H9 (cell line): Measurements from ENCODE around the gene CYLC1. TPM values are rescaled to one million over a fixed set of nuclear protein-coding genes. Genes with fewer than 3 reads are reported as not detected.

Source experiments
- DNase-seq: peaks from one replicate; pipeline ENCODE4 v3.0.0-alpha.2; 2017
- H2AFZ ChIP-seq: one replicate; pipeline ENCODE4 v1.6.1; 2013; ENCODE audit warnings: mild to moderate bottlenecking, low read length, control low read depth, moderate library complexity
- H2AK5ac ChIP-seq: 2 replicates; pipeline ENCODE4 v1.6.1; 2013; ENCODE audit warnings: low read length, control low read depth, mixed read lengths; ENCODE audit not compliant: insufficient read length
- H2BK120ac ChIP-seq: one replicate; pipeline ENCODE4 v1.6.1; 2013; ENCODE audit warnings: low read depth, mild to moderate bottlenecking, low read length, control low read depth, inconsistent platforms; ENCODE audit not compliant: poor library complexity, severe bottlenecking
- H2BK12ac ChIP-seq: 2 replicates; pipeline ENCODE4 v1.6.1; 2013; ENCODE audit warnings: low read length, control low read depth, mixed read lengths, low read depth; ENCODE audit not compliant: insufficient read length
- H2BK15ac ChIP-seq: 2 replicates; pipeline ENCODE4 v1.6.1; 2013; ENCODE audit warnings: low read depth, low read length, control low read depth
- H2BK20ac ChIP-seq: one replicate; pipeline ENCODE4 v1.6.1; 2013; ENCODE audit warnings: low read depth, mild to moderate bottlenecking, low read length, control low read depth, inconsistent platforms; ENCODE audit not compliant: poor library complexity, severe bottlenecking
- H2BK5ac ChIP-seq: 2 replicates; pipeline ENCODE4 v1.6.1; 2013; ENCODE audit warnings: low read length, control low read depth, mixed read lengths; ENCODE audit not compliant: insufficient read length
- H3K14ac ChIP-seq: 2 replicates; pipeline ENCODE4 v1.6.1; 2013; ENCODE audit warnings: low read length, control low read depth; ENCODE audit not compliant: insufficient read depth
- H3K18ac ChIP-seq: 2 replicates; pipeline ENCODE4 v1.6.1; 2013; ENCODE audit warnings: low read depth, mild to moderate bottlenecking, mixed read lengths, low read length, control low read depth; ENCODE audit not compliant: insufficient read length
- H3K23ac ChIP-seq: 2 replicates; pipeline ENCODE4 v1.6.1; 2013; ENCODE audit warnings: low read length, control low read depth, mixed read lengths, low read depth; ENCODE audit not compliant: insufficient read length
- H3K23me2 ChIP-seq: 2 replicates; pipeline ENCODE4 v1.6.1; 2013; ENCODE audit warnings: low read depth, mild to moderate bottlenecking, mixed read lengths, low read length, control low read depth; ENCODE audit not compliant: insufficient read length, poor library complexity, severe bottlenecking
- H3K27ac ChIP-seq: 2 replicates; pipeline ENCODE4 v1.5.1; 2013; ENCODE audit warnings: low read length, control low read depth, mixed read lengths, low read depth; ENCODE audit not compliant: insufficient read length
- H3K27me3 ChIP-seq: 2 replicates; pipeline ENCODE4 v1.6.1; 2013; ENCODE audit warnings: low read length, control low read depth, inconsistent platforms; ENCODE audit not compliant: insufficient read depth
- H3K4ac ChIP-seq: 2 replicates; pipeline ENCODE4 v1.6.1; 2013; ENCODE audit warnings: low read depth, mild to moderate bottlenecking, control low read depth, inconsistent platforms, low read length, moderate library complexity
- H3K4me1 ChIP-seq: 2 replicates; pipeline ENCODE4 v1.6.1; 2013; ENCODE audit warnings: low read length, control low read depth, inconsistent platforms; ENCODE audit not compliant: insufficient read depth
- H3K4me2 ChIP-seq: 2 replicates; pipeline ENCODE4 v1.6.1; 2013; ENCODE audit warnings: low read length, control low read depth, mixed read lengths; ENCODE audit not compliant: insufficient read length, insufficient read depth
- H3K56ac ChIP-seq: 2 replicates; pipeline ENCODE4 v1.6.1; 2013; ENCODE audit warnings: low read depth, mild to moderate bottlenecking, mixed read lengths, low read length, control low read depth; ENCODE audit not compliant: insufficient read length
- H3K79me1 ChIP-seq: 2 replicates; pipeline ENCODE4 v1.6.1; 2013; ENCODE audit warnings: low read depth, mild to moderate bottlenecking, moderate library complexity, low read length, control low read depth, inconsistent platforms; ENCODE audit not compliant: insufficient read depth, poor library complexity, severe bottlenecking
- H3K79me2 ChIP-seq: 2 replicates; pipeline ENCODE4 v1.6.1; 2013; ENCODE audit warnings: low read length, control low read depth, inconsistent platforms; ENCODE audit not compliant: insufficient read depth
- H3K9ac ChIP-seq: 2 replicates; pipeline ENCODE4 v1.6.1; 2013; ENCODE audit warnings: low read length, control low read depth, mixed read lengths; ENCODE audit not compliant: insufficient read length; ENCODE audit errors: extremely low read depth
- H3K9me3 ChIP-seq: one replicate; pipeline ENCODE4 v1.6.1; 2013; ENCODE audit warnings: low read depth, low read length, inconsistent platforms; ENCODE audit not compliant: control insufficient read depth
- H3T11ph ChIP-seq: one replicate; pipeline ENCODE4 v1.6.1; 2013; ENCODE audit warnings: mild to moderate bottlenecking, low read length, control low read depth, inconsistent platforms
- H4K20me1 ChIP-seq: one replicate; pipeline ENCODE4 v1.6.1; 2013; ENCODE audit not compliant: control insufficient read depth, insufficient read length, insufficient read depth
- H4K5ac ChIP-seq: 2 replicates; pipeline ENCODE4 v1.6.1; 2013; ENCODE audit warnings: low read depth, mild to moderate bottlenecking, mixed read lengths, low read length, control low read depth; ENCODE audit not compliant: insufficient read length
- H4K8ac ChIP-seq: replicated peaks from 2 replicates; pipeline ENCODE4 v1.6.1; 2013; ENCODE audit warnings: low read length, control low read depth, mixed read lengths, low read depth; ENCODE audit not compliant: insufficient read length
- H4K91ac ChIP-seq: 2 replicates; pipeline ENCODE4 v1.6.1; 2013; ENCODE audit warnings: low read depth, mild to moderate bottlenecking, moderate library complexity, mixed read lengths, low read length, control low read depth; ENCODE audit not compliant: insufficient read length
- H3K27ac Mint-ChIP-seq, 3 experiments: 2 replicates in 2 of 3; 3 replicates in 1 of 3; pipeline ENCODE4 v1.8.0; 2020 to 2021; ENCODE audit warnings: mixed read lengths in 3 of 3, mild to moderate bottlenecking in 1 of 3, moderate library complexity in 1 of 3
- H3K27me3 Mint-ChIP-seq: 2 replicates; pipeline ENCODE4 v1.8.0; 2021; ENCODE audit warnings: low read depth, mild to moderate bottlenecking, moderate library complexity, mixed read lengths
- H3K36me3 Mint-ChIP-seq, 3 experiments: 2 replicates in 2 of 3; 3 replicates in 1 of 3; pipeline ENCODE4 v1.8.0; 2020 to 2021; ENCODE audit warnings: low read depth in 3 of 3, mixed read lengths in 3 of 3; ENCODE audit not compliant: insufficient read depth in 1 of 3
- H3K4me1 Mint-ChIP-seq, 2 experiments: 2 replicates each; pipeline ENCODE4 v1.8.0; 2020; ENCODE audit warnings: mixed read lengths in 2 of 2
- H3K4me3 Mint-ChIP-seq, 2 experiments: 2 replicates in 1 of 2; 3 replicates in 1 of 2; pipeline ENCODE4 v1.8.0; 2020 to 2021; ENCODE audit warnings: mild to moderate bottlenecking in 2 of 2, mixed read lengths in 2 of 2, moderate library complexity in 1 of 2
- H3K9me3 Mint-ChIP-seq, 2 experiments: 2 replicates in 1 of 2; 3 replicates in 1 of 2; pipeline ENCODE4 v1.8.0; 2020; ENCODE audit warnings: mild to moderate bottlenecking in 2 of 2, mixed read lengths in 2 of 2, moderate library complexity in 1 of 2
- WGBS: extraction: QIAGEN DNeasy Blood & Tissue Kit; methylation state at CpG from one replicate; pipeline ENCODE4 v1.1.7; 2013; ENCODE audit warnings: missing lambda C conversion rate, low lambda C conversion rate, mixed read lengths; ENCODE audit not compliant: insufficient read length; ENCODE audit errors: extremely low coverage; 5-methylcytosine and 5-hydroxymethylcytosine counted together
- total RNA-seq: library from RNA; stranded (reverse); gene quantifications from 2 replicates; pipeline ENCODE4 v1.2.1, GENCODE V29; 2021
- TF ChIP-seq, protein P1 (sequence below): fragments of 200-600 bp; sonication (generic); conservative IDR thresholded peaks from 3 replicates; pipeline ENCODE4 v1.8.0; 2021; ENCODE audit warnings: antibody characterized with exemption, mild to moderate bottlenecking

The CYLC1 gene
- total RNA-seq, 1 experiment from 2014 or later, result not detected

DNA sequence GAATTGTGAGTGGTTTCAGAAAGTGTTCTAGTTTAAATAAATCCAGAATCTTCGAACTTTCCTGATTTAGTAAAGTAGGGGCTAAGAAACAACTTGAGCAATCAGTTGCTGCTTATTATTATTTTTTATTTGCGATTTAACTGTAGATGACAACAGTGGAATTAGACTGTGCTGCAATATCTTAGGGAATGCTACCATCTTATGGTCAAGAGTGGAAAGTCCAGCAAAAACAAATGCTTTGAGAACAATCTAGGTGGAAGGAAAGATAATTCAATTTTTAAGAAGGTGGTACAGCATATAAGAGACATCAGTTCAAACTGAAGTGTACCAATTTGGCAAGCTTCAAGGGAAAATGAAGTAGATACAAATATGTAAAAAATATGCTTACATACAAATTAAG lies 73.3 kb downstream of the CYLC1 start:
- Histone ChIP-seq H3K4ac (no peak overlapping the region), H4K5ac (no peak overlapping the region), H2BK15ac (no peak overlapping the region), H3K4me2 (no peak overlapping the region), H3K9ac (no peak overlapping the region), H3K27ac (no peak overlapping the region), H3K9me3 (peaks cover 18% of the 10 kb centered on the region), H3K23ac (no peak overlapping the region), H2AK5ac (no peak overlapping the region), H3K4me1 (no peaks in the 10 kb centered on the region), H3K56ac (no peak overlapping the region), H3T11ph (no peak overlapping the region), H4K8ac (no peak overlapping the region), H2BK12ac (no peak overlapping the region), H4K20me1 (no peaks in the 10 kb centered on the region), H3K14ac (no peak overlapping the region), H2BK20ac (no peak overlapping the region), H3K18ac (no peak overlapping the region), H2AFZ (no peak overlapping the region), H3K23me2 (no peaks in the 10 kb centered on the region), H2BK120ac (no peak overlapping the region), H3K27me3 (no peaks in the 10 kb centered on the region), H2BK5ac (no peak overlapping the region), H3K79me2 (no peaks in the 10 kb centered on the region), H3K79me1 (no peaks in the 10 kb centered on the region), H4K91ac (no peak overlapping the region)
- H3K27me3 Mint-ChIP-seq, result no peaks in the 10 kb centered on the region
- TF ChIP-seq, protein P1, sequence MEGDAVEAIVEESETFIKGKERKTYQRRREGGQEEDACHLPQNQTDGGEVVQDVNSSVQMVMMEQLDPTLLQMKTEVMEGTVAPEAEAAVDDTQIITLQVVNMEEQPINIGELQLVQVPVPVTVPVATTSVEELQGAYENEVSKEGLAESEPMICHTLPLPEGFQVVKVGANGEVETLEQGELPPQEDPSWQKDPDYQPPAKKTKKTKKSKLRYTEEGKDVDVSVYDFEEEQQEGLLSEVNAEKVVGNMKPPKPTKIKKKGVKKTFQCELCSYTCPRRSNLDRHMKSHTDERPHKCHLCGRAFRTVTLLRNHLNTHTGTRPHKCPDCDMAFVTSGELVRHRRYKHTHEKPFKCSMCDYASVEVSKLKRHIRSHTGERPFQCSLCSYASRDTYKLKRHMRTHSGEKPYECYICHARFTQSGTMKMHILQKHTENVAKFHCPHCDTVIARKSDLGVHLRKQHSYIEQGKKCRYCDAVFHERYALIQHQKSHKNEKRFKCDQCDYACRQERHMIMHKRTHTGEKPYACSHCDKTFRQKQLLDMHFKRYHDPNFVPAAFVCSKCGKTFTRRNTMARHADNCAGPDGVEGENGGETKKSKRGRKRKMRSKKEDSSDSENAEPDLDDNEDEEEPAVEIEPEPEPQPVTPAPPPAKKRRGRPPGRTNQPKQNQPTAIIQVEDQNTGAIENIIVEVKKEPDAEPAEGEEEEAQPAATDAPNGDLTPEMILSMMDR, result peak; percentile 44; the same call in 2 of the 3 replicates
- H3K9me3 Mint-ChIP-seq, result peaks cover 51 to 69% of the 10 kb centered on the region in 2 experiments
- WGBS, result no CpG with 5 or more reads among the region's 2 CpGs
- no peak overlapping the region for H3K27ac Mint-ChIP-seq
- no peaks in the 10 kb centered on the region for H3K4me1 Mint-ChIP-seq
- DNase-seq, result no peak
- no peak overlapping the region for H3K4me3 Mint-ChIP-seq
- no peaks in the 10 kb centered on the region for H3K36me3 Mint-ChIP-seq
